WTC11 (cell line): ENCODE data around the gene XPR1. TPM values are rescaled to one million over a fixed set of nuclear protein-coding genes. Genes with fewer than 3 reads are reported as not detected.

Source experiments
- ATAC-seq: fragments of 200-7000 bp; cut with Tn5 transposase; 2 replicates; pipeline ENCODE4 v1.10.0; 2021; ENCODE audit warnings: mild to moderate bottlenecking, moderate library complexity
- CTCF ChIA-PET: fragments of 300-600 bp; sonication (Branson Sonifier 250); formaldehyde crosslinking; loops from one replicate; lab custom pipeline; 2021; ENCODE audit warnings: antibody characterized with exemption; lab: Charles Lee
- POLR2A ChIA-PET: fragments of 350-600 bp; sonication (Branson Sonifier 250); formaldehyde crosslinking; loops from one replicate; lab custom pipeline; 2021; ENCODE audit warnings: antibody characterized with exemption; lab: Charles Lee
- DNase-seq: peaks from one replicate; pipeline ENCODE4 v3.0.0; 2021; ENCODE audit warnings: low spot score
- H3K27ac Mint-ChIP-seq: 2 replicates; pipeline ENCODE4 v1.8.0; 2021; ENCODE audit warnings: mixed read lengths
- H3K27me3 Mint-ChIP-seq: 2 replicates; pipeline ENCODE4 v1.8.0; 2021; ENCODE audit warnings: low read depth, mild to moderate bottlenecking, moderate library complexity, mixed read lengths
- H3K36me3 Mint-ChIP-seq: 2 replicates; pipeline ENCODE4 v1.8.0; 2021; ENCODE audit warnings: mixed read lengths
- H3K4me1 Mint-ChIP-seq: 2 replicates; pipeline ENCODE4 v1.8.0; 2022; ENCODE audit warnings: mixed read lengths
- H3K4me3 Mint-ChIP-seq: 2 replicates; pipeline ENCODE4 v1.8.0; 2021; ENCODE audit warnings: mild to moderate bottlenecking, moderate library complexity, mixed read lengths
- H3K9me3 Mint-ChIP-seq: 2 replicates; pipeline ENCODE4 v1.8.0; 2021; ENCODE audit warnings: mixed read lengths
- AFF4 ChIP-seq: sonication (generic); formaldehyde crosslinking; IDR thresholded peaks from 2 replicates; pipeline ENCODE4 v1.8.1; 2023; ENCODE audit warnings: mild to moderate bottlenecking, missing genetic modification reagents, borderline replicate concordance
- AR ChIP-seq: fragments of 250-450 bp; sonication (Bioruptor Pico); IDR thresholded peaks from 2 replicates; pipeline ENCODE4 v1.9.0; 2021; ENCODE audit warnings: mild to moderate bottlenecking
- ATF2 ChIP-seq: sonication (generic); formaldehyde crosslinking; IDR thresholded peaks from 2 replicates; pipeline ENCODE4 v1.8.1; 2022; ENCODE audit warnings: low read depth, missing genetic modification reagents, borderline replicate concordance
- ELF4 ChIP-seq: sonication (generic); formaldehyde crosslinking; IDR thresholded peaks from 2 replicates; pipeline ENCODE4 v1.8.1; 2022; ENCODE audit warnings: low read depth, mild to moderate bottlenecking, moderate library complexity, missing genetic modification reagents
- ERG ChIP-seq: fragments of 250-450 bp; sonication (Bioruptor Pico); IDR thresholded peaks from 2 replicates; pipeline ENCODE4 v1.8.0; 2021; ENCODE audit warnings: mild to moderate bottlenecking
- ESRRA ChIP-seq: sonication (generic); formaldehyde crosslinking; IDR thresholded peaks from 2 replicates; pipeline ENCODE4 v1.8.1; 2022; ENCODE audit warnings: mild to moderate bottlenecking, missing genetic modification reagents, borderline replicate concordance
- GRHL2 ChIP-seq: fragments of 250-450 bp; sonication (Bioruptor Pico); IDR thresholded peaks from 2 replicates; pipeline ENCODE4 v1.8.0; 2022; ENCODE audit warnings: mild to moderate bottlenecking, moderate library complexity; ENCODE audit not compliant: insufficient replicate concordance, severe bottlenecking
- IRF2 ChIP-seq: sonication (generic); formaldehyde crosslinking; IDR thresholded peaks from 2 replicates; pipeline ENCODE4 v1.8.0; 2022; ENCODE audit warnings: low read depth, missing genetic modification reagents, borderline replicate concordance
- MXD4 ChIP-seq: fragments of 250-450 bp; sonication (Bioruptor Pico); IDR thresholded peaks from 2 replicates; pipeline ENCODE4 v1.8.0; 2021; ENCODE audit warnings: mild to moderate bottlenecking, moderate library complexity, borderline replicate concordance
- MYBL2 ChIP-seq: sonication (generic); formaldehyde crosslinking; IDR thresholded peaks from 2 replicates; pipeline ENCODE4 v1.8.1; 2023; ENCODE audit warnings: mild to moderate bottlenecking, moderate library complexity, missing genetic modification reagents
- NFYB ChIP-seq: sonication (generic); formaldehyde crosslinking; conservative IDR thresholded peaks from 2 replicates; pipeline ENCODE4 v1.8.0; 2022; ENCODE audit warnings: low read depth, missing genetic modification reagents
- NR2C2 ChIP-seq: sonication (generic); formaldehyde crosslinking; IDR thresholded peaks from 2 replicates; pipeline ENCODE4 v1.8.0; 2022; ENCODE audit warnings: mild to moderate bottlenecking, missing genetic modification reagents
- RORB ChIP-seq: fragments of 250-450 bp; sonication (Bioruptor Pico); IDR thresholded peaks from 2 replicates; pipeline ENCODE4 v1.9.0; 2021; ENCODE audit warnings: mild to moderate bottlenecking
- ZNF138 ChIP-seq: sonication (generic); formaldehyde crosslinking; conservative IDR thresholded peaks from 2 replicates; pipeline ENCODE4 v1.8.1; 2022; ENCODE audit warnings: mild to moderate bottlenecking, moderate library complexity, missing genetic modification reagents
- ZNF532 ChIP-seq: fragments of 250-450 bp; sonication (Bioruptor Pico); IDR thresholded peaks from 2 replicates; pipeline ENCODE4 v1.9.0; 2021; ENCODE audit warnings: mild to moderate bottlenecking, borderline replicate concordance
- ZNF671 ChIP-seq: fragments of 250-450 bp; sonication (Bioruptor Pico); IDR thresholded peaks from 2 replicates; pipeline ENCODE4 v1.8.0; 2021; ENCODE audit warnings: mild to moderate bottlenecking
- total RNA-seq: library from RNA; stranded (reverse); gene quantifications from 3 replicates; pipeline ENCODE4 v1.2.3, GENCODE V29; 2021
- TF ChIP-seq, protein P1 (sequence below): fragments of 200-600 bp; IDR thresholded peaks from 2 replicates; pipeline ENCODE4 v1.8.0; 2022; ENCODE audit warnings: antibody characterized with exemption
- TF ChIP-seq, protein P2 (sequence below): fragments of 250-450 bp; sonication (Bioruptor Pico); IDR thresholded peaks from 2 replicates; pipeline ENCODE4 v1.9.0; 2021; ENCODE audit warnings: mild to moderate bottlenecking

Gene XPR1
- total RNA-seq, 1 experiment from 2014 or later: 34.6 TPM

DNA sequence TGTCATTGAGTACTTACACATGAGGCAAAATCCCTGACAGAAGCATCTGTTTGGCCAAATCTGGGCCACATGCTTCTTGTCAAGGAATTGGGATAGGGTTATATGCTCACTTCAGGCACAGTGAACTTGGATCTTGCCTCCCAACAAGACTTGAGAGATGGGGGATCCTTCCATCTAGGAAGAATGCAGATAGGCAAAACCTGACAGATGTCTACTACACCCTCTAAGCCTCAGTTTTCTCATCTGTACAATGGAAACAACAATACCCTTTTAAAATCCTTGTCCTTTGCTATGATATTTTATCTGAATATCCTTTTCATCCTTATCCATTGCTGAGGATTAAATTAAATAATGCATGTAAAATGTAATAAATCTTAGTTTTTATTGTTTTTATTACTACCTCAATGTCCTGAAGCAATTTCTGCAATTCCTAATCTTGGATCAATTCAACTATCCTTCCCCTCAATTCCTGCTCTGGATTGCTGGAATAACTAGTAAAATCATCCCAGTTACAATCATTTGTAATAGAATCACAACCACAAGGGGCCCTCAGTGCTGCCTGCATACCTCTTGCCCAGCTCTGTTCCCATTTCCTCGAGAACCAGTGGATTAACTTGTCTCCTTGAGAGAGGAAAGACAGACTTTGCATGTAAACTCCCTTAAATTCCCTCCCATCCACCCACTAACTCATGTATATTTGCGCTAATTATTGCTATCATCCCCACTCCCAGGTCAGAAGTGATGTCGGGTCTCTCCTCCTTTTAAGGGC is 8.1 kb upstream of the XPR1 start:
- Mint-ChIP-seq H3K9me3 (no peaks in the 10 kb centered on the region), H3K36me3 (no peaks in the 10 kb centered on the region), H3K4me1 (peaks cover 6% of the 10 kb centered on the region; the same call in 1 of the 2 replicates), H3K27ac (no peak overlapping the region; the same call in 1 of the 2 replicates), H3K4me3 (no peak overlapping the region), H3K27me3 (no peaks in the 10 kb centered on the region)
- POLR2A ChIA-PET: no interaction called here
- TF ChIP-seq NR2C2 (CRISPR knock-in tag): no peak
- TF ChIP-seq RORB (CRISPR knock-in tag): no peak
- TF ChIP-seq, protein P1, sequence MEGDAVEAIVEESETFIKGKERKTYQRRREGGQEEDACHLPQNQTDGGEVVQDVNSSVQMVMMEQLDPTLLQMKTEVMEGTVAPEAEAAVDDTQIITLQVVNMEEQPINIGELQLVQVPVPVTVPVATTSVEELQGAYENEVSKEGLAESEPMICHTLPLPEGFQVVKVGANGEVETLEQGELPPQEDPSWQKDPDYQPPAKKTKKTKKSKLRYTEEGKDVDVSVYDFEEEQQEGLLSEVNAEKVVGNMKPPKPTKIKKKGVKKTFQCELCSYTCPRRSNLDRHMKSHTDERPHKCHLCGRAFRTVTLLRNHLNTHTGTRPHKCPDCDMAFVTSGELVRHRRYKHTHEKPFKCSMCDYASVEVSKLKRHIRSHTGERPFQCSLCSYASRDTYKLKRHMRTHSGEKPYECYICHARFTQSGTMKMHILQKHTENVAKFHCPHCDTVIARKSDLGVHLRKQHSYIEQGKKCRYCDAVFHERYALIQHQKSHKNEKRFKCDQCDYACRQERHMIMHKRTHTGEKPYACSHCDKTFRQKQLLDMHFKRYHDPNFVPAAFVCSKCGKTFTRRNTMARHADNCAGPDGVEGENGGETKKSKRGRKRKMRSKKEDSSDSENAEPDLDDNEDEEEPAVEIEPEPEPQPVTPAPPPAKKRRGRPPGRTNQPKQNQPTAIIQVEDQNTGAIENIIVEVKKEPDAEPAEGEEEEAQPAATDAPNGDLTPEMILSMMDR: no peak
- no peak for TF ChIP-seq MYBL2 (CRISPR knock-in tag)
- TF ChIP-seq ERG (CRISPR knock-in tag): no peak
- TF ChIP-seq ZNF671 (CRISPR knock-in tag): no peak
- TF ChIP-seq AFF4 (CRISPR knock-in tag): no peak
- no peak for TF ChIP-seq AR (CRISPR knock-in tag)
- TF ChIP-seq ELF4: no peak
- no peak for TF ChIP-seq MXD4 (CRISPR knock-in tag)
- TF ChIP-seq ZNF532: no peak
- TF ChIP-seq GRHL2: no peak
- TF ChIP-seq ATF2: no peak
- TF ChIP-seq, protein P2, sequence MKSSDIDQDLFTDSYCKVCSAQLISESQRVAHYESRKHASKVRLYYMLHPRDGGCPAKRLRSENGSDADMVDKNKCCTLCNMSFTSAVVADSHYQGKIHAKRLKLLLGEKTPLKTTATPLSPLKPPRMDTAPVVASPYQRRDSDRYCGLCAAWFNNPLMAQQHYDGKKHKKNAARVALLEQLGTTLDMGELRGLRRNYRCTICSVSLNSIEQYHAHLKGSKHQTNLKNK (CRISPR knock-in tag): no peak
- TF ChIP-seq NFYB (CRISPR knock-in tag): no peak
- no peak for TF ChIP-seq IRF2 (CRISPR knock-in tag)
- no peak for TF ChIP-seq ZNF138 (CRISPR knock-in tag)
- no peak for TF ChIP-seq ESRRA
- CTCF ChIA-PET: interaction anchor here (0.7 to 1.7 kb wide), 6 partner anchors 8 to 240 kb away, joined by 3 to 5 read pairs (median 4); partner anchors contain the start of gene XPR1
- DNase-seq (peak; percentile 28), ATAC-seq (peak; percentile 91)
